Right lobe of liver (tissue), 4 donors: ENCODE results near the gene SPEM1.

Source experiments
- POLR2A ChIP-seq: fragments of 450-650 bp; IDR thresholded peaks from one replicate; pipeline ENCODE4 v1.6.1; 2017; ENCODE audit warnings: antibody characterized with exemption, mild to moderate bottlenecking
- TF ChIP-seq, protein P1 (sequence below), 4 donors: fragments of 200-600 bp in 3 of 4; fragments of 450-650 bp in 1 of 4; IDR thresholded peaks; one replicate each; pipeline versions ENCODE4 v1.5.1 to v1.8.0; 2016 to 2022; ENCODE audit warnings: antibody characterized with exemption in 4 of 4, mild to moderate bottlenecking in 2 of 4
- donor health status: DM: no; HTN: no; CAD: no.
- donor health status: DM: no; HTN: no; CAD: no.
- donor health status: DM: no; HTN: yes; CAD: no.

GRCh38 chr17:7404737-7405349 is 15.3 kb upstream of the SPEM1 start:
- TF ChIP-seq, protein P1, sequence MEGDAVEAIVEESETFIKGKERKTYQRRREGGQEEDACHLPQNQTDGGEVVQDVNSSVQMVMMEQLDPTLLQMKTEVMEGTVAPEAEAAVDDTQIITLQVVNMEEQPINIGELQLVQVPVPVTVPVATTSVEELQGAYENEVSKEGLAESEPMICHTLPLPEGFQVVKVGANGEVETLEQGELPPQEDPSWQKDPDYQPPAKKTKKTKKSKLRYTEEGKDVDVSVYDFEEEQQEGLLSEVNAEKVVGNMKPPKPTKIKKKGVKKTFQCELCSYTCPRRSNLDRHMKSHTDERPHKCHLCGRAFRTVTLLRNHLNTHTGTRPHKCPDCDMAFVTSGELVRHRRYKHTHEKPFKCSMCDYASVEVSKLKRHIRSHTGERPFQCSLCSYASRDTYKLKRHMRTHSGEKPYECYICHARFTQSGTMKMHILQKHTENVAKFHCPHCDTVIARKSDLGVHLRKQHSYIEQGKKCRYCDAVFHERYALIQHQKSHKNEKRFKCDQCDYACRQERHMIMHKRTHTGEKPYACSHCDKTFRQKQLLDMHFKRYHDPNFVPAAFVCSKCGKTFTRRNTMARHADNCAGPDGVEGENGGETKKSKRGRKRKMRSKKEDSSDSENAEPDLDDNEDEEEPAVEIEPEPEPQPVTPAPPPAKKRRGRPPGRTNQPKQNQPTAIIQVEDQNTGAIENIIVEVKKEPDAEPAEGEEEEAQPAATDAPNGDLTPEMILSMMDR (IDR thresholded peaks at IDR 0.05) = no peak
- peak; percentile 41 for TF ChIP-seq POLR2A
